Measurements from ENCODE around the gene NPHS1.

The NPHS1 gene

GRCh38 chr19:35812220-35813042 lies 39.9 kb downstream of the NPHS1 start, which contains the start of gene PRODH2:
PRODH2 (minus strand) TSS chr19:35812845; CDS start chr19:35812805, 40 bp downstream.
- no peaks in the 10 kb centered on the region for H4K20me1 ChIP-seq (ENCODE audit: control insufficient read depth, insufficient read depth, low read depth, low read length)
- no peaks in the 10 kb centered on the region for H3F3A ChIP-seq (ENCODE audit: control insufficient read depth, insufficient read depth)
- no peaks in the 10 kb centered on the region for H3K36me3 ChIP-seq (ENCODE audit: control insufficient read depth, low read length)
- no peaks in the 10 kb centered on the region for H3K9me3 ChIP-seq (ENCODE audit: control insufficient read depth, insufficient read depth, low read length)
- no peaks in the 10 kb centered on the region for H3K4me1 ChIP-seq (ENCODE audit: control insufficient read depth, low read length)
- H3K4me3 ChIP-seq (ENCODE audit: low read length) = no peak within 1 kb of the TSS
- H3K9me2 ChIP-seq (replicated peaks; ENCODE audit: control insufficient read depth, low read length) = no peaks in the 10 kb centered on the region
- H3K4me2 ChIP-seq (ENCODE audit: low read length) = no peak within 1 kb of the TSS
- no peaks in the 10 kb centered on the region for H3K27me3 ChIP-seq (ENCODE audit: control insufficient read depth, low read length)
- H3K79me2 ChIP-seq (ENCODE audit: control insufficient read depth, low read length) = no peaks in the 10 kb centered on the region
- no peak within 1 kb of the TSS for H3K27ac ChIP-seq (ENCODE audit: low read depth, low read length)
- TF ChIP-seq CTCF (IDR thresholded peaks at IDR 0.05; ENCODE audit: low read depth, low read length, poor library complexity, severe bottlenecking) (no peak), EZH2phosphoT487 (IDR thresholded peaks at IDR 0.05; ENCODE audit: borderline replicate concordance, low read length) (no peak)

- Histone ChIP-seq H3K36me3 (ENCODE audit: control insufficient read depth, low read length) (no peaks in the 10 kb centered on the region), H3F3A (ENCODE audit: control insufficient read depth, insufficient read depth) (no peaks in the 10 kb centered on the region), H3K27ac (ENCODE audit: low read depth, low read length) (no peak overlapping the region), H3K27me3 (ENCODE audit: control insufficient read depth, low read length) (no peaks in the 10 kb centered on the region), H3K4me2 (ENCODE audit: low read length) (no peak overlapping the region), H3K9me3 (ENCODE audit: control insufficient read depth, insufficient read depth, low read length) (no peaks in the 10 kb centered on the region), H3K4me1 (ENCODE audit: control insufficient read depth, low read length) (no peaks in the 10 kb centered on the region), H3K4me3 (ENCODE audit: low read length) (no peak overlapping the region), H3K9me2 (replicated peaks; ENCODE audit: control insufficient read depth, low read length) (no peaks in the 10 kb centered on the region), H3K79me2 (ENCODE audit: control insufficient read depth, low read length) (no peaks in the 10 kb centered on the region), H4K20me1 (ENCODE audit: control insufficient read depth, insufficient read depth, low read depth, low read length) (no peaks in the 10 kb centered on the region)
- TF ChIP-seq EZH2phosphoT487 (IDR thresholded peaks at IDR 0.05; ENCODE audit: borderline replicate concordance, low read length) (no peak), CTCF (IDR thresholded peaks at IDR 0.05; ENCODE audit: low read depth, low read length, poor library complexity, severe bottlenecking) (no peak)
Observed at GRCh38 chr19:35811317-35812219, 40.7 kb downstream of the NPHS1 start.

GRCh38 chr19:35807633-35808032 lies 44.7 kb downstream of the NPHS1 start:
- H3K4me2 ChIP-seq (ENCODE audit: low read length) = no peak overlapping the region

More at GRCh38 chr19:35807633-35808032, 44.7 kb downstream of the NPHS1 start:
- no peak for TF ChIP-seq CTCF (IDR thresholded peaks at IDR 0.05; ENCODE audit: low read depth, low read length, poor library complexity, severe bottlenecking)
- TF ChIP-seq EZH2phosphoT487 (IDR thresholded peaks at IDR 0.05; ENCODE audit: borderline replicate concordance, low read length) = no peak
- Histone ChIP-seq H3F3A (ENCODE audit: control insufficient read depth, insufficient read depth) (no peaks in the 10 kb centered on the region), H3K27me3 (ENCODE audit: control insufficient read depth, low read length) (no peaks in the 10 kb centered on the region), H4K20me1 (ENCODE audit: control insufficient read depth, insufficient read depth, low read depth, low read length) (no peaks in the 10 kb centered on the region), H3K9me3 (ENCODE audit: control insufficient read depth, insufficient read depth, low read length) (no peaks in the 10 kb centered on the region), H3K9me2 (replicated peaks; ENCODE audit: control insufficient read depth, low read length) (no peaks in the 10 kb centered on the region), H3K79me2 (ENCODE audit: control insufficient read depth, low read length) (no peaks in the 10 kb centered on the region), H3K4me3 (ENCODE audit: low read length) (no peak overlapping the region), H3K36me3 (ENCODE audit: control insufficient read depth, low read length) (no peaks in the 10 kb centered on the region), H3K4me1 (ENCODE audit: control insufficient read depth, low read length) (0 out of 2 replicates have a peak, but pooled peaks cover 3% of the 10 kb centered on the region), H3K27ac (ENCODE audit: low read depth, low read length) (no peak overlapping the region)

Data from DOHH2 (cell line).